Hematopoietic multipotent progenitor cell treated with erythropoietin and hydrocortisone succinate and interleukin-3 and kit ligand, for 17 days (in vitro differentiated cells): ENCODE measurements around the gene RBBP8NL.
A peak's percentile ranks its signal among the peaks of the same experiment; 100 is the strongest.

Experiments
- DNase-seq: peaks from one replicate; pipeline ENCODE4 v3.0.0-alpha.2; 2015; ENCODE audit warnings: low spot score

Gene RBBP8NL

DNA sequence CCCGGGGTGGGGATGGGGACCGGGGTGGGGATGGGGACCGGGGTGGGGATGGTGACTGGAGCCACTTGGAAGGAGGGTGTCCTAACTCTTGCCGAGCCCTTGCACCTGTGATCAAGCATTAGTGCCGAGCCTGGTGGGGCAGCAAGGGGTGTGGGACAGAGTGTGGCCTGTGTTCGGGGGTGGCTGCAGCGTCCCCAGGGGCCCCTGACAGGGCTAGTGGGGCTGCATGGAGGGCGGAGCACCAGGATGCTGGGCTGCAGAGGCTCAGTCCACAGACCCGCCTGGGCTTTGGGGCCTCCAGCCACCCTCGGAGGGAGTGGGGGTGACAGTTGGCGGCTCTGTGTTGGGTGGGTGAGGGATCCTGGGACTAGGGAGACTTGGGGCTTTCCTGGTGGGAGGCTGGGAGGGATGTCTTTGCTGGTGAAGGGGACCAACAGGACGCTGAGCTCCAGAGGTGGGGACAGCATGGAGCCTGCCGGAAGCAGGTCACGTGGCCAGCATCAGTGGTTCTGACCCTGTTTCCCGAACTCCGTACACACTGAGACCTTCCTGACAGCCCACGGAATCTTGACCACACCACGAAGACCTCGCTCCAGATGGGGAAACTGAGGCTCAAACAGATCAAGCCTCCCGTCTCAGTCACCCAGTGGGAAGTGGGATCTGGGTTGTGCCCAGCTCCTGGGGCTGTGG is 4.6 kb downstream of the RBBP8NL start:
- DNase-seq: no peak

DNA sequence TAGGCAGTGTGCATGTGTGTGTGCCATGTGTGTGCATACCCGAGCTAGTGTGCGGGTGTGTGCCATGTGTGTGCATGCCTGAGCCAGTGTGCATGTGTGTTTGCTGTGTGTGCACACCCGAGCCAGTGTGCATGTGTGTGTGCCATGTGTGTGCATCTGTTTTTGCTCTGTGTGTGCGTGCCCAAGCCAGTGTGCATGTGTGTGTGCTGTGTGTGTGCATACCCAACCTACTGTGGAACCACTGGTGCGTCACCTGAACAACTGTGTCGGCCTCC is 5.7 kb downstream of the RBBP8NL start:
- DNase-seq: no peak

DNA sequence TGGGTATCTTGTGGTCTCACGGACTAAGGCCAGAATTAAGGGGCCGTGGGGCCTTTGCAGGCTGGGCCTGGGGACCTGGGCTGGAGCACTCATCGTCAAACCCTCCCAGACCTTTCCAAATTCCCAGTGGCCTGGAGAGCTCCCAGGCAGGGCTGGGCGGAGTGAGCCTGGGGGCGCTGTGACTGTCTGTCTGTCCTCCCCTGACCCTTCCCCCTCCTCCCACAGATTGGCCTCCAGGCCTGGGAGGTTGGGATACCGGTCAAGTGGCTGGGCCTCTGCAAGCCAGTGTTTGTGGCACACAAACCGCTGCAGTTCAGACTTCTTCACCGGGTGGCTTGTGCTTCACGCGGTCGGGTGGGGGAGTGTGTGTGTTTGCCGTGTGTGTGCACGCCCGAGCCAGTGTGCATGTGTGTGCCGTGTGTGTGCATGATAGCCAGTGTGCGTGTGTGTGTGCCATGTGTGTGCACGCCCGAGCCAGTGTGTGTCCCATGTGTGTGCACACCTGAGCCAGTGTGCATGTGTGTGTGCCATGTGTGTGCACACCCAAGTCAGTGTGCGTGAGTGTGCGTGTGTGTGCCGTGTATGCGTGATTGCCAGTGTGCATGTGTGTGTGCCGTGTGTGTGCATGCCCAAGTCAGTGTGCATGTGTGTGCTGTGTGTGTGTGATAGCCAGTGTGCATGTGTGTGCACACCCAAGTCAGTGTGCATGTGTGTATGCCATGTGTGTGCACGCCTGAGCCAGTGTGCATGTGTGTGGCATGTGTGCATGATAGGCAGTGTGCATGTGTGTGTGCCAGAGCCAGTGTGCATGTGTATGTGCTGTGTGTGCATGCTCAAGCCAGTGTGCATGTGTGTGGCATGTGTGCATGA is 6.3 kb downstream of the RBBP8NL start:
- DNase-seq: no peak

DNA sequence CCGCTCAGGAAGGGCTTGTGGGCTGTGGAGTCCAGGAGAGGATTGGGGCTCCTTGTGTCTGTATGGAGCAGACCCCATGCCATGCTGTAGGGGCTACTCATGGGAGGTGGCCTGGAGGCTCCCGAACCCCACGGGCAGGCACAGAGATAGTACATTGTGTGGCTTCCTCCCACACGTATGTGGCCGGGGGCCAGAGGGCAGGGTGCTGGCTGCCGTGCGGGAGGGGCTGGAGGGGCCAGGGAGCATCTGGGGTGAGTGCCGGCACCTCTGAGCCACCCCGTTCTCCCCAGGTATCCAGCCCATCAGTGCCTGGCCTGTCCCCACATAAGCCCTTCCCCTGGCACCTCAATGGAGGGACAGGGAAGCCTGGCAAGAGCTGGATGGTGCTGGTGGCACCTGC is 7.6 kb downstream of the RBBP8NL start:
- DNase-seq: no peak

DNA sequence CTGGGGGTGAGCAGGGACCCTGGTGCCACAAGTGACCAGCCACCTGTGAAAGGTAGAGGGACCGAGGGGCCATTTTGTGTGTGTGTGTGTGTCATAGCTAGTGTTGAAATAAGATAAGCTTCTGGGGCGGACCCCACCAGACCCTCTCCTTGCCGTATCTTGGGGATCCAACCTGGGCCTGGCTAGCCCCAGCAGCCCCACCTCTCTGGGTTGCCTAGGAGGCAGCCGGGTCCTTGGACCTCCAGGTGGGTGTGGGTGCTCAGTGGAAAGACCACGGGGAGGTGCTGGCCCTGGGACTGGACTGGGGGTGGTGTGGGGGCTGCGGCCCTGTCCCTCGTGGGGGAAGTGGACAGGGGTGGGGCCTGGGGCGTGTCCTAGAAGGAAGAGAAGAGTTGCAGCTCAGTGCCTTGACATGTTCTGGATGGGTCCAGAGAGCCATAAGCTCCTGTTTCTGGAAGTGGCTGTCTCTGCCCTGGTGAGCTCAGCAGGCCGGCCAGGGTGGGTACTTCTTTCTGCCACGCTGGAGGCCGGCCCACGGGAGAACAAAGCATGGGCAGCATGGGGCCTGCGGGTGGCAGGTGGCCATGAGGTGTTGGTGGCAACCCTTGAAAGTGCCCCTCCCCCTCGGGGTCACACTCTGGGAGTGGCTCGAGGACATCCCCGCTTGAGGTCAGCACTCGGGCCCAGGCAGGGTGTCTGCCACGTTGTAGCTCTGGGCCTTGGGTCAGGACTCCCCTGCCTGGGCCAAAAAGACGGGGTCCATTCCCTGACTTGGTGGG is 8.4 kb downstream of the RBBP8NL start:
- peak; percentile 23 for DNase-seq

DNA sequence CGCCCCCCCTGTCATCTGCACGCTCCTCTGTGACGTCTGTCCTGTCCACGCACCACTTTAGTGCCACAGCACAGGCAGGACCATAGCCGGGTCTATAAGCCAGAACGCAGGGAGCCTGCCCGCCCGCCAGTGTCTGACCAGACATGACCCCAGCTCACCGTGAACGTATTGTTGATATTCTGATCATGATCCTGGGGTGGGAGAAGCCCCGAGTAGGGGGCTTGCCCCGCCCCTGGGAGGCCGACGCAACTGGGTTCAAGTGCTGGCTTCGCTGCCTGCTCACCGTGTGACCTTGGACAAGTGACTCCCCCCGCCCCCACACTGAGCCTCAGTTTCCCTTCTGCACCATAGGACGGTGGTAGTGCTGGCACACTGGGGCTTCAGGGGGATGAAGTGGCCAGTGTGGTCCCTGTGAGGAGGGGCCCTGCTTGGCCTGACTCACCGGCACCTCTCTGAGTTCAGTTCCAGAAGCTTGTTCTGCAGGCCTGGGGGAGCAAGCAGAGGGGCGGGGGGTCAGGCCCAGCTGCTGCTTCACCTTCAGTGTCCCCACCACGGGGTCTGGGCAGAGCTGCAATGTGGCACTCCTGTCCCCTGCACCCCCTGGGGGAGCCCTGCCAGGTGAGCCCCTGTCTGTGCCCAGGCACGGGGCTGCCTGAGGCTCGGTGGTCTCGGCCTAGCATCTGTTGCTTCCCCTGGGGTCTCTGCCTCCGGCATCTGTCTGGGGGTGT is 9.2 kb downstream of the RBBP8NL start:
- DNase-seq: no peak

DNA sequence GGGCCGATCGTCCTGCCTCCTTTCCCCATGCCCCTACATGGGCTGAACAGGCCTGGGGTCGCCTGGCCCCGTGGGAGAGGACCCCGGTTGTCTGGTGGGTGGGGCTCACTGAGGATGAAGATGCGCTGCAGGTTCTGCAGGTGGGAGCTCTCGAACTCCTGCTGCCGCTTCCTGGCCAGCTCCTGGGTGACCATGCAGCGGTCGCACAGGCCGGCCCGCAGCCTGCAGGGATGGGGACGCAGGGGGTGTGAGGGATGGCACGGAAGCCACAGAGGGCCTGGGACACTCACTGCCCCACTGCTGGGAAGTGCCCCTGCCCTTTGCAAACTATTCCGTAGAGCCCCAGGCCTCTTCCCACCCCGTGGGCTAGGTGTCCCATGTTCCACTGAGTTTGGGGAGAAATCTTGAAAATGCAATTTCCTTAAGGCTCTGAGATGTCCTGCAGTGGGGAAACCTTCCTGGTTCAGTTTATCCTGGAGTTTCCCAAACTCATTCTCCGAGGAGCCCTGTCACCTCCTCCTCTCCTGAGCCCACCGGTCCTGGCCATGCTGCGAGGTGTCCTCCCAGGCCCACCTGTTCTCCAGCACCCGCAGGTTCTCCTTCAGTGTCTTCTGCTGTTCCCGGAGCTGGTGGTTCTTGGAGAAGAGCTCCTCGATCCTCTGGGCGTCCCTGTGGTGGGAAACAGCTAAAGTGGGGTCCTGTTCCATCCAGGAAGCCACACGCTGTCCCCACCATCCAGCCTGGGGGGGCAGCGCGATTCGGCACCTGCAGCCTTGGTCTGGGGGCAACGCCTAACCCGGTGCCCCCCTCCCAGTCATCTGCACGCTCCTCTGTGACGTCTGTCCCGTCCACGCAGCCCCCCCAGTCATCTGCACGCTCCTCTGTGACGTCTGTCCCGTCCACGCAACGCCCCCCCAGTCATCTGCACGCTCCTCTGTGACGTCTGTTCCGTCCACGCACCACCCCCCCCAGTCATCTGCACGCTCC is 10.4 kb downstream of the RBBP8NL start:
- DNase-seq: no peak

DNA sequence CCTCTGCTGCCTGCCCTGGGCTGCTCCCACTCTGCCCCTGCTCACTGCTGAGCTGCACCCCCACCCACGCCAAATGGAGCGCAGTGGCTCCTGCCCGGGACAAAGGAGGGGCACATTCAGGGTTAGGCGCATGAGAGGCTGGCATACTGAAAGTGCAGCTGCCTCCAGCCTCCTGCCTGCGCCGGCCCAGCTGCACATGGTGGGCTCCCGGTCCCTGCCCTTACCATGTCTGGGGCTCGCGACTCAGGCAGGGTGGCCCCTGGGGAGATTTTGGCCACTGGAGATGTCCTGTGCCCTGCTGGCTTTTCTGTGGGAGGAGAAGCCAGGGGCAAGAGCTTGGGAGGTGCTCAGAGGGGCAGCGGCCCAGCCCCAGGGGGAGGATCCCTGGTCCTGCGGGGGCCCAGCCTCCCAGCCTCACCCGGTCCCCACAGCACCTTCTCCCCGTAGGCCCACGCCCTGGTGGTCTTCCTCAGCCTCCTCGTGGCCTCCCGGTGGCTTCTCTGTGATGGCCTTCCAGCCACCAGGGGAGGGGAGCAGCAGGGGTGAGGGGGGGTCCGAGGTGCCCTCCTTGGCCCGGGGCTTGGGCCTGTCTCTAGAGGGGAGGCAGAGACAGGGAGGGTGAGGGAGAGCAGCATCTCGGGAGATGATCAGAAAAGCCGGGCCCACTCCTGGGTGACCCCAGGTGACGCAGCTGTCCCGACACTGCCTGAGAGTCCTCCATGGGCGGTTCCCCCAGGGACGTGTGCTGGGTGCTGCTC is 11.8 kb downstream of the RBBP8NL start:
- no peak for DNase-seq

DNA sequence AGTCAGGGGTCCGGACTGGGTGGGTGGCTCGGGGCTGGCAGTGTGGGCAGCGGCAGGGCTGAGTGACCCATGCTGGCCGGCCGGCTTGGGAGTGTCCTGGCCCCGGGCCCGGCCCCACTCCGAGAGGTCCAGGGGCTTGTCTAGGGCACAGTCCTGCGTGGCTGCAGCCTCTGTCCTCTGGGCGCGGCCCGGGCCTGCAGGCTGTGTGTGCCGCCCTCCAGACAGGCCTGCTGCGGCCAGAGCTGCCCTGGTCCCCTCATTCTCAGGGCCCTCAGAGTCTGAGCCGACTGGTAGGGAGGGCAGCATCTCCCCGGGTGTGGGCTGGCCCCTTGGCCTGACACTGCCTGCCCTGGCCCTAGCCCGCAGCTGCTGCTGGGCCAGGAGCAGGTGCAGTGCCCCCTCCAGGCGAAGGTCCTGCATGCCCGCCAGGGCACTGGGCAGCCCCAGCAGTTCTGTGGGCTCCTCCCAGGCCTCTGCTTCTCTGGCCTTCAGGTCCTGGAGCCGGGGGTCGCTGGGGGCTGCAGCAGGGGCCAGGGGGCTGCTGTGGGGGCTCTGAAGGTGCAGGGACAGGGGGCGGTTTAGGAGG is 13.3 kb downstream of the RBBP8NL start:
- DNase-seq: no peak

DNA sequence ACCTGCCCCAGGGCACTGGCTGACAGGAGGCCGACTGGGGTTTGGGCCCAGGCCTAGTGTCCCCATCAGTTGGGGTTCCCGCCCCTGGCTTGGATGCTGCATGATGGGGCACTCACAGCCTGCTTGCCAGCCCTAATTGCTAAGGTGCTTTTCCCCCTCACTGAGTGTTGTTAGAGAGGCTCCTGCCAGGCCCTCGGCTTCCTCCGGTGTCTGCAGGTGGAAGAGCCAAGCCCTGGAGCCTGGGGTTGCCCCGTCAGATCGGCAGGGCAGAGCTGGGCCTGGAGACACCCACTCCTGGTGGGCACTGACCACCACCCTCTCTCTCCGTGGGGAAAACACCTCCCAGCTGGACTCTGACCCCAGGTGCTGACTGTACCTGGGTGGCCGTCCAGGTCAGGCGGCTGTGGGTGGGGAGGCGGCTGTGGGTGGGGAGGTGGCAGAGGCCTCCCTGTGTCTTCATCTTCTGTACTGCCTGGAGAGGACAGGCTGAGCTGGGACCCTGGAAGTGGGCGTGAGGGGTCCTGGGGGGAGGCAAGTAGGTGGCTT is 14.2 kb downstream of the RBBP8NL start:
- no peak for DNase-seq

DNA sequence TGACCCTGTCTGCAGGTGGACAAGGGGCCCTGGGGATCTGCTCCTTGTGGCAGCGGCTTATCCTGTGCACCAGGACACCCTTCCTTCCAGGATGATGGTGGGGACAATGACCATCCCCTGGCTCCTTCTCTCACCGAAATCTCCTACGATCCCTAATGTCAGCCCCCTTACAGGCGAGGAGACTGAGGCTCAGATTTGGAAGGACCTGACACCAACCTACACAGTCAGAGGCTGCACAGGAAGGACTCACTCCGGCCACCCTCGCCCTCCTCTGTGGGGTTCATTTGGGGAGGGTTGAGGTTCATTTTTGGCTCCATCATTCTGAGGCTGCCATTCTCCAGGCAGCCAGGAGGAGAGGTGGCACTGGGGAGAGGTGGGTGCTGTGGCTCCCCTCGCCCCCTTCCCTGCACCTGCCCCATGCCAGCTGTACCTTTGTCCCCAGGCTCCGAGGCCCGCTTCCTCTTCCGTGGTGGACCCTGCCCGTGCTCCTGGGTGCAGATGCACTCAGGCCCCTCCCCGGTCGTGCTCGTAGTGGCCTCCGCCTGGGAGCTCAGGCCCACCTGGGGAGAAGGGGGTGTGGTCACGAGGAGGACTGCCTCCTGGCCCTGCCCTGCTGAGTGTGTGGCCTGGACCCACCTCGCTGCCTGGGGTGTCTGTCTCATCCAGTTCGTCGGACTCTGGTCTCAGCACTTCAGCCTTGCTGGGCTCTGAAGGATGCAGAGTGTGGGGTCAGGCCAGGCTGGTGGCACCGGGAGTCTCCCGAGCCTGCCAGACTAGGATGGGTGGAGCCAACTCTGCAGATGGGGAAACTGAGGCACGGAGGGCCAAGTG is 14.9 kb downstream of the RBBP8NL start:
- no peak for DNase-seq

DNA sequence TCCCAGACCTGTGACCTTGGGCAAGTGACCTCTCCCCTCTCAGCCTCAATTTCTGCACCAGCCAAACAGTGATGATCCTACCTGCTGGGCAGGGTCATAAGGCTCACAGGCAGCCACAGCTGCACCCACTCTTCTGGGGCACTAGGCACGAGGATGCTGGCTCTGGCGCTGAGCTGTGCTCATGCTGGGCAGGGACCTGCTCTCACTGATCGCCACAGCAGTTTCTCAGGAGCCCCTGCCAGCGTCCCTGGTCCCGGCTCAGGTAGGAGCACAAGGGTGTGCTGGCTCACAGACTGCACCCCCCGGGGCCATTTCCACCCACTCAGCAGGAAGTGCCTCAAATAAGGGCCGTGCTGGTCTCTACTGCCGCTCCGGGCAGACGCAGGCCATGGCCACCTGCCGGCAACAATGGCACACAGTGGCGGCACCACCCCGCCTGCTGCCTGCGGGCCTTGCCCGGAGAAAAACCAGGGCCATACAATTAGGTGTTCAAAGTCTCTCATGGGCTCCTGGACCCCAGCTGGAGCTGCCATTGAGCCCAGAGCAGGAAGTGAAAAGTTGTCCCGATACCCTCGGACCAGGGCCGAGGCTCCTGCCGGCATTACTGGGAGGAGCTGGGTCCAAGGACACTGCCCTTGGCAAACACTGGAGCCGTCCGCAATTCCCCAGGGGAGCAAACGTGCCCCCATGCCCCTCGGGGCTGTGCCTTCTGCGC is 15.7 kb downstream of the RBBP8NL start:
- no peak for DNase-seq

DNA sequence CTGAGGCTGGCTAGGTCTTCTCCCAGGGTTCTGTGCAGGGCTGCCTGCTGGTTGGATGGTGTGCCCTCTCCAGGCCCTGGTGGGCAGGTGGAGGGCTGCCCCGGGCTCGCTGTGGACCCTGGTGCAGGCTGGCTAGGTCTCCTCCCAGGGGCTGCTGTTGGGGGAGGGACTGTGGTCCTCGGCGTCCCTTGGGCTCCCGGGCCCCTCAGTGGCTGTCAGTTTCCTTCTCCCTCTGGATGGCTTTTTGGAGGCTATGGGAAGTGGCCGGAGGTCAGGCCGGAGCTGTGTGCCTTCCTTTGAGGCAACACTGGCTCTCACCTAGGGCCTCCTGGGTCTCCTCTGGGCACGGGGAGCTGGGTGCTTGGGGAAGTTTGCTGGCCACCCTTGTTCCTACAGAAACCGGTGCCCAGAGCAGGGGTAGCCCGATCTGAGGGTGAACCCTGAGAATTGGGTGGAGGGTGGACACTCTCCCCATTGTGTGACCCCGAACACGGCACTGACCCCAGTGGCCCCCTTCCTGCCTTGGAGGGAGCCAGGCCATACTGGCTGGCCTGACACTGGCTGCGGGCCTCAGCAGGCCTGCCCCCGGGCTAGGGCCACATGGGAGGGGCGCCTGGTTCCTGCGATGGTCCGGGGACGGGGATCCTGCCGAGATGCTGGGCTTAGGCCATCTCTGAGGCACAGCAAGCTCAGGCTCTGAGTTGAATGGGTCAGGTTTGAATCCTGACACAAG is 16.4 kb downstream of the RBBP8NL start:
- DNase-seq: no peak

DNA sequence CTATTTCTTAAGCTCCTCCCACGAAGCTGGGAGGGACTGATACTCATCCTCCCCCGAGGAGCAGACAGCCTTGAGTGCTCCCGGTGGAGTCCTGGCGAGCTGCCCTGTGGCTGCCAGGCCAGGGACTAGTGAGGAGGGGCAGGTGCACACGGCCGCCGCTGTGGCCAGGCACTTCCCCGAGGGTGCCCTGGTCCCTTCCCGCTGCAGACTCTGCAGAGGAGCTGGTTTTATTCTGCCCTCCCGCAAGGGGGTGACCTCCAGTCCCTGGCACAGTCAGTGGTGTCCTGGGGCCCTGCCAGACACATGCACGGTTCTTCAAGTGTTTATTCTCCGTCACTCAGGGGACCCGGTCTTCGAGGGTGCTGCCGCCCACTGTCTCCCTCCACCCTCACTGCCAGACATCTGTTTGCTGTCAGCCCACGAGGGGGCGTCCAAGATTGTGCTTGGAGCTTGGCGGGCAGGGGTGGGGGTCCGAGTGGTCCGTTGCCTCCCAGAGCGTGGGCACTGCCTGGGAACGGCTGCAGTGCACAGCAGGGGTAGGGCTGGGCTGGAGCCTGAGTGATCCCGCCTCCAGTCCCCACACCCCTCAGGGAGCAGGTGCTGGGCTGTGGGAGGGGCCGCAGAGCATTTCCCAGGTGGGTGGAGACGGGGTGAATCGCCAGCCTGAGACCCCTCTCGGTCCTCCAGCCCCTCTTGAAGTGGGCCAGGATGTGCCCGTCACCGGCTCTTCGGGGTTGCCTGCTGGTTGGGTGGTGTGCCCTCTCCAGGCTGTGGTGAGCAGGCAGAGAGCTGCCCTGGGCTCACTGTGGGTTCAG is 17.2 kb downstream of the RBBP8NL start:
- DNase-seq: peak; percentile 63

DNA sequence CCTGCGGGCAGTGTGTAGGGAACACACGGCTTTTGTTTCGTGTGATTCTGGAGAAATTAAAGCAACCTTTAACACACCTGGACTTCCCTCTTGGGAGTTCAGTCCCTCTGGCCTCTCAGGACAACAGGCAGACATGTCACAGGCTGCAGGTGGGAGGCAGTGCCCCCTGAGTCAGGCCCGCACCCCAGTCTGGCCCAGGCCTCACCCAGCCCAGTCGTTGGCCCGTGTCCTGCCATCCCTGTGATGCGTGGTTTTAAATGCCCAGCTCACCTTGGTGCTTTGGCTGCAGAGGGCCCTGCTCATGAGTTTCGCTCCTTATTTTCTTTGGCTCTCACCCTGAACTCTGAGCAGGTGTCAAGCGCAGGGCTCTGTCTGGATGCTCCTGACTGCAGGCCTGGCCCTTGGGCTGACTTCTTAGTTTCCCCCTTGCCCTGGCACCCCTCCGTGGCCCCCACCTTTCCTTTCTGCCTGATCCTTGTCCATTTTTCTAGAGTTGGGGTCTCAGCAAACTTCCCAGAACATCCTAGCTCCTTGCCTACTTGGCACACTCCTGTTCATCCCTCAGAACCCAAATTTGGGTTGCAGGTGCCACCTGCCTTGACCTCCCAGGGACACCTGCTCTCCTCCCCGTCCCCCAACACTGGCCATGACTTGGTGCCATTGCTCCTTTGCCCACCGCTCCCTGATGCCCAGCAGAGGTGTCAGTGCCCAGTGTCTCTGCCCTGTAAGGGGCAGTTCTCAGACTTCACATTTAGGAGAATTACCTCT is 18.1 kb downstream of the RBBP8NL start:
- DNase-seq: no peak

DNA sequence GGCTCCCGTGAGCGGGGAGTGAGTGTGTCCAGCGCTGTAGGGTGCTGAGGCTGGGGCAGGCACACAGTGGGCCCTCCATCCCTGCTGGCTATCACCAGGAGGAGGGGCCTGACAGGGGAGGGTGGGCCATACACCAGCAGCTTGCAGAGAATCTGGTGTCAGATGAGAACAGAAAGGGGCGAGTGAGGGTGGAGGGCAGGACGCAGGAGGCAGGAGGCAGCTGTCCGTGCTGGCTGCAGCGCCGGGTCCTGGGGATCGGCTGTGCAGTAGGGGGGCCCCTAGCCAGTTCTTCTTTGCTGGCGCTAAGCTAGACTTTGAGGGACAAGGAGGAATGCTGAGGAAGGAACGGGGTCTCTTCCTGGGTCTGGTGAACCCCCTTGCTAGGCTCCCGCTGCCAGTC is 18.7 kb downstream of the RBBP8NL start:
- no peak for DNase-seq
